H9 (cell line): ENCODE data around the gene AGBL4. TPM values are rescaled to one million over a fixed set of nuclear protein-coding genes. Genes with fewer than 3 reads are reported as not detected.

ENCODE experiments used
- DNase-seq: peaks from one replicate; pipeline ENCODE4 v3.0.0-alpha.2; 2017
- H2AFZ ChIP-seq: one replicate; pipeline ENCODE4 v1.6.1; 2013; ENCODE audit warnings: mild to moderate bottlenecking, low read length, control low read depth, moderate library complexity
- H2AK5ac ChIP-seq: 2 replicates; pipeline ENCODE4 v1.6.1; 2013; ENCODE audit warnings: low read length, control low read depth, mixed read lengths; ENCODE audit not compliant: insufficient read length
- H2BK120ac ChIP-seq: one replicate; pipeline ENCODE4 v1.6.1; 2013; ENCODE audit warnings: low read depth, mild to moderate bottlenecking, low read length, control low read depth, inconsistent platforms; ENCODE audit not compliant: poor library complexity, severe bottlenecking
- H2BK12ac ChIP-seq: 2 replicates; pipeline ENCODE4 v1.6.1; 2013; ENCODE audit warnings: low read length, control low read depth, mixed read lengths, low read depth; ENCODE audit not compliant: insufficient read length
- H2BK15ac ChIP-seq: 2 replicates; pipeline ENCODE4 v1.6.1; 2013; ENCODE audit warnings: low read depth, low read length, control low read depth
- H2BK20ac ChIP-seq: one replicate; pipeline ENCODE4 v1.6.1; 2013; ENCODE audit warnings: low read depth, mild to moderate bottlenecking, low read length, control low read depth, inconsistent platforms; ENCODE audit not compliant: poor library complexity, severe bottlenecking
- H2BK5ac ChIP-seq: 2 replicates; pipeline ENCODE4 v1.6.1; 2013; ENCODE audit warnings: low read length, control low read depth, mixed read lengths; ENCODE audit not compliant: insufficient read length
- H3K14ac ChIP-seq: 2 replicates; pipeline ENCODE4 v1.6.1; 2013; ENCODE audit warnings: low read length, control low read depth; ENCODE audit not compliant: insufficient read depth
- H3K18ac ChIP-seq: 2 replicates; pipeline ENCODE4 v1.6.1; 2013; ENCODE audit warnings: low read depth, mild to moderate bottlenecking, mixed read lengths, low read length, control low read depth; ENCODE audit not compliant: insufficient read length
- H3K23ac ChIP-seq: 2 replicates; pipeline ENCODE4 v1.6.1; 2013; ENCODE audit warnings: low read length, control low read depth, mixed read lengths, low read depth; ENCODE audit not compliant: insufficient read length
- H3K23me2 ChIP-seq: 2 replicates; pipeline ENCODE4 v1.6.1; 2013; ENCODE audit warnings: low read depth, mild to moderate bottlenecking, mixed read lengths, low read length, control low read depth; ENCODE audit not compliant: insufficient read length, poor library complexity, severe bottlenecking
- H3K27ac ChIP-seq: 2 replicates; pipeline ENCODE4 v1.5.1; 2013; ENCODE audit warnings: low read length, control low read depth, mixed read lengths, low read depth; ENCODE audit not compliant: insufficient read length
- H3K27me3 ChIP-seq: 2 replicates; pipeline ENCODE4 v1.6.1; 2013; ENCODE audit warnings: low read length, control low read depth, inconsistent platforms; ENCODE audit not compliant: insufficient read depth
- H3K4ac ChIP-seq: 2 replicates; pipeline ENCODE4 v1.6.1; 2013; ENCODE audit warnings: low read depth, mild to moderate bottlenecking, control low read depth, inconsistent platforms, low read length, moderate library complexity
- H3K4me1 ChIP-seq: 2 replicates; pipeline ENCODE4 v1.6.1; 2013; ENCODE audit warnings: low read length, control low read depth, inconsistent platforms; ENCODE audit not compliant: insufficient read depth
- H3K4me2 ChIP-seq: 2 replicates; pipeline ENCODE4 v1.6.1; 2013; ENCODE audit warnings: low read length, control low read depth, mixed read lengths; ENCODE audit not compliant: insufficient read length, insufficient read depth
- H3K56ac ChIP-seq: 2 replicates; pipeline ENCODE4 v1.6.1; 2013; ENCODE audit warnings: low read depth, mild to moderate bottlenecking, mixed read lengths, low read length, control low read depth; ENCODE audit not compliant: insufficient read length
- H3K79me1 ChIP-seq: 2 replicates; pipeline ENCODE4 v1.6.1; 2013; ENCODE audit warnings: low read depth, mild to moderate bottlenecking, moderate library complexity, low read length, control low read depth, inconsistent platforms; ENCODE audit not compliant: insufficient read depth, poor library complexity, severe bottlenecking
- H3K79me2 ChIP-seq: 2 replicates; pipeline ENCODE4 v1.6.1; 2013; ENCODE audit warnings: low read length, control low read depth, inconsistent platforms; ENCODE audit not compliant: insufficient read depth
- H3K9ac ChIP-seq: 2 replicates; pipeline ENCODE4 v1.6.1; 2013; ENCODE audit warnings: low read length, control low read depth, mixed read lengths; ENCODE audit not compliant: insufficient read length; ENCODE audit errors: extremely low read depth
- H3K9me3 ChIP-seq: one replicate; pipeline ENCODE4 v1.6.1; 2013; ENCODE audit warnings: low read depth, low read length, inconsistent platforms; ENCODE audit not compliant: control insufficient read depth
- H3T11ph ChIP-seq: one replicate; pipeline ENCODE4 v1.6.1; 2013; ENCODE audit warnings: mild to moderate bottlenecking, low read length, control low read depth, inconsistent platforms
- H4K20me1 ChIP-seq: one replicate; pipeline ENCODE4 v1.6.1; 2013; ENCODE audit not compliant: control insufficient read depth, insufficient read length, insufficient read depth
- H4K5ac ChIP-seq: 2 replicates; pipeline ENCODE4 v1.6.1; 2013; ENCODE audit warnings: low read depth, mild to moderate bottlenecking, mixed read lengths, low read length, control low read depth; ENCODE audit not compliant: insufficient read length
- H4K8ac ChIP-seq: replicated peaks from 2 replicates; pipeline ENCODE4 v1.6.1; 2013; ENCODE audit warnings: low read length, control low read depth, mixed read lengths, low read depth; ENCODE audit not compliant: insufficient read length
- H4K91ac ChIP-seq: 2 replicates; pipeline ENCODE4 v1.6.1; 2013; ENCODE audit warnings: low read depth, mild to moderate bottlenecking, moderate library complexity, mixed read lengths, low read length, control low read depth; ENCODE audit not compliant: insufficient read length
- H3K27ac Mint-ChIP-seq, 3 experiments: 2 replicates in 2 of 3; 3 replicates in 1 of 3; pipeline ENCODE4 v1.8.0; 2020 to 2021; ENCODE audit warnings: mixed read lengths in 3 of 3, mild to moderate bottlenecking in 1 of 3, moderate library complexity in 1 of 3
- H3K27me3 Mint-ChIP-seq: 2 replicates; pipeline ENCODE4 v1.8.0; 2021; ENCODE audit warnings: low read depth, mild to moderate bottlenecking, moderate library complexity, mixed read lengths
- H3K36me3 Mint-ChIP-seq, 3 experiments: 2 replicates in 2 of 3; 3 replicates in 1 of 3; pipeline ENCODE4 v1.8.0; 2020 to 2021; ENCODE audit warnings: low read depth in 3 of 3, mixed read lengths in 3 of 3; ENCODE audit not compliant: insufficient read depth in 1 of 3
- H3K4me1 Mint-ChIP-seq, 2 experiments: 2 replicates each; pipeline ENCODE4 v1.8.0; 2020; ENCODE audit warnings: mixed read lengths in 2 of 2
- H3K4me3 Mint-ChIP-seq, 2 experiments: 2 replicates in 1 of 2; 3 replicates in 1 of 2; pipeline ENCODE4 v1.8.0; 2020 to 2021; ENCODE audit warnings: mild to moderate bottlenecking in 2 of 2, mixed read lengths in 2 of 2, moderate library complexity in 1 of 2
- H3K9me3 Mint-ChIP-seq, 2 experiments: 2 replicates in 1 of 2; 3 replicates in 1 of 2; pipeline ENCODE4 v1.8.0; 2020; ENCODE audit warnings: mild to moderate bottlenecking in 2 of 2, mixed read lengths in 2 of 2, moderate library complexity in 1 of 2
- CTCF ChIP-seq: fragments of 200-600 bp; sonication (generic); conservative IDR thresholded peaks from 3 replicates; pipeline ENCODE4 v1.8.0; 2021; ENCODE audit warnings: antibody characterized with exemption, mild to moderate bottlenecking
- WGBS: extraction: QIAGEN DNeasy Blood & Tissue Kit; methylation state at CpG from one replicate; pipeline ENCODE4 v1.1.7; 2013; ENCODE audit warnings: missing lambda C conversion rate, low lambda C conversion rate, mixed read lengths; ENCODE audit not compliant: insufficient read length; ENCODE audit errors: extremely low coverage; 5-methylcytosine and 5-hydroxymethylcytosine counted together
- total RNA-seq: library from RNA; stranded (reverse); gene quantifications from 2 replicates; pipeline ENCODE4 v1.2.1, GENCODE V29; 2021

Gene AGBL4
- total RNA-seq, 1 experiment from 2014 or later, result not detected

GRCh38 chr1:48917901-48918603, 1105.7 kb downstream of the AGBL4 start:
- H3K27ac Mint-ChIP-seq, result no peak overlapping the region

More at GRCh38 chr1:48917901-48918603, 1105.7 kb downstream of the AGBL4 start:
- no peak overlapping the region for H2BK5ac ChIP-seq
- H3K4me2 ChIP-seq, result no peak overlapping the region
- H4K5ac ChIP-seq, result no peak overlapping the region
- H3K27ac ChIP-seq, result no peak overlapping the region
- no peaks in the 10 kb centered on the region for H3K27me3 ChIP-seq
- no peak overlapping the region for H3K9ac ChIP-seq
- no peak for DNase-seq
- no peaks in the 10 kb centered on the region for H3K4me1 ChIP-seq
- no peaks in the 10 kb centered on the region for H4K20me1 ChIP-seq
- no peak overlapping the region for H2BK12ac ChIP-seq
- H2BK120ac ChIP-seq, result no peak overlapping the region
- H2BK20ac ChIP-seq, result no peak overlapping the region
- H3K14ac ChIP-seq, result no peak overlapping the region
- no peak overlapping the region for H2AK5ac ChIP-seq
- no peak overlapping the region for H2BK15ac ChIP-seq
- no peaks in the 10 kb centered on the region for H3K36me3 Mint-ChIP-seq
- H4K8ac ChIP-seq, result no peak overlapping the region
- H3K23ac ChIP-seq, result no peak overlapping the region
- H3K23me2 ChIP-seq, result no peaks in the 10 kb centered on the region
- H3K9me3 Mint-ChIP-seq, result peaks cover 0 to 24% of the 10 kb centered on the region in 2 experiments; a peak in 3 of 5 replicates
- H3K18ac ChIP-seq, result no peak overlapping the region
- no peaks in the 10 kb centered on the region for H3K9me3 ChIP-seq
- no peak overlapping the region for H4K91ac ChIP-seq
- WGBS, result no CpG with 5 or more reads among the region's 8 CpGs
- no peaks in the 10 kb centered on the region for H3K79me1 ChIP-seq
- no peak overlapping the region for H2AFZ ChIP-seq
- no peak overlapping the region for H3K4ac ChIP-seq
- TF ChIP-seq CTCF, result no peak
- no peak overlapping the region for H3T11ph ChIP-seq
- no peak overlapping the region for H3K4me3 Mint-ChIP-seq
- H3K4me1 Mint-ChIP-seq, result peaks cover 5 to 7% of the 10 kb centered on the region in 2 experiments
- H3K56ac ChIP-seq, result no peak overlapping the region
- H3K27me3 Mint-ChIP-seq, result no peaks in the 10 kb centered on the region
- no peaks in the 10 kb centered on the region for H3K79me2 ChIP-seq
